ENCODE results near the gene CDK6. TPM values are rescaled to one million over a fixed set of nuclear protein-coding genes. Genes with fewer than 3 reads are reported as not detected.
A peak's percentile ranks its signal among the peaks of the same experiment; 100 is the strongest.

Gene CDK6
- polyA plus RNA-seq, 1 donor (not counting 4 experiments of a cell fraction or from before 2014, with no cell fraction given): 53.5 TPM

GRCh38 chr7:92835261-92835850, 1.0 kb downstream of the CDK6 start:
- DNase-seq (ENCODE audit: low read depth, low spot score): no peak
- TF ChIP-seq EZH2 (IDR thresholded peaks at IDR 0.05; ENCODE audit: low read length) (no peak), CTCF (optimal IDR thresholded peaks at IDR 0.05 in 1 of 3, IDR thresholded peaks at IDR 0.05 in 1 of 3, conservative IDR thresholded peaks at IDR 0.05 in 1 of 3; ENCODE audit: extremely low read depth in 1 of 3, insufficient read depth in 2 of 3, low read length in 3 of 3) (no peak)
- dilution Hi-C loops (cut with MboI; ENCODE audit: extremely low pct_ligation_motif_present, low sequenced_read_pairs): no loop called here
- peak overlapping the region; percentile 91 for H3K27ac ChIP-seq (ENCODE audit: control insufficient read depth, insufficient read depth, low read length)
- H3K79me2 ChIP-seq (ENCODE audit: control insufficient read depth, insufficient read depth, low read length): peaks cover 64% of the 10 kb centered on the region
- H3K4me1 ChIP-seq (ENCODE audit: control insufficient read depth, extremely low read depth, insufficient read depth, low read length): peaks cover 39% of the 10 kb centered on the region
- H3K36me3 ChIP-seq (ENCODE audit: control insufficient read depth in 2 of 2, extremely low read depth in 1 of 2, insufficient read depth in 2 of 2, low read length in 2 of 2): peaks cover 2 to 18% of the 10 kb centered on the region in 2 experiments
- no peak overlapping the region for H2AFZ ChIP-seq (ENCODE audit: control insufficient read depth, low read length)
- no peaks in the 10 kb centered on the region for H3K27me3 ChIP-seq (ENCODE audit: control insufficient read depth, extremely low read depth, insufficient read depth, low read length)
- H3K9ac ChIP-seq (ENCODE audit: control insufficient read depth, extremely low read depth, insufficient read depth, low read length): peak overlapping the region; percentile 90
- peak overlapping the region; percentile 93 for H3K4me2 ChIP-seq (ENCODE audit: control insufficient read depth, extremely low read depth, insufficient read depth, low read depth, low read length)
- peak overlapping the region; percentile 58 to 94 (median 88) for H3K4me3 ChIP-seq (ENCODE audit: control insufficient read depth in 2 of 3, extremely low read depth in 1 of 3, insufficient read depth in 2 of 3, low read depth in 1 of 3, low read length in 3 of 3)
- H4K20me1 ChIP-seq (ENCODE audit: control insufficient read depth, extremely low read depth, insufficient read depth, low read length): no peaks in the 10 kb centered on the region
- no peaks in the 10 kb centered on the region for H3K9me3 ChIP-seq (ENCODE audit: control insufficient read depth, low read depth, low read length)
- no peak for FAIRE-seq
- H3K9me1 ChIP-seq (ENCODE audit: control insufficient read depth, extremely low read depth, insufficient read depth, low read length): no peaks in the 10 kb centered on the region

- H3K9ac ChIP-seq (ENCODE audit: control insufficient read depth, extremely low read depth, insufficient read depth, low read length): peak overlapping the region; percentile 90
- FAIRE-seq (no peak), DNase-seq (ENCODE audit: low read depth, low spot score) (no peak)
- H3K4me1 ChIP-seq (ENCODE audit: control insufficient read depth, extremely low read depth, insufficient read depth, low read length): peaks cover 38% of the 10 kb centered on the region
- H3K27me3 ChIP-seq (ENCODE audit: control insufficient read depth, extremely low read depth, insufficient read depth, low read length): no peaks in the 10 kb centered on the region
- H4K20me1 ChIP-seq (ENCODE audit: control insufficient read depth, extremely low read depth, insufficient read depth, low read length): no peaks in the 10 kb centered on the region
- TF ChIP-seq CTCF (optimal IDR thresholded peaks at IDR 0.05 in 1 of 3, IDR thresholded peaks at IDR 0.05 in 1 of 3, conservative IDR thresholded peaks at IDR 0.05 in 1 of 3; ENCODE audit: extremely low read depth in 1 of 3, insufficient read depth in 2 of 3, low read length in 3 of 3) (no peak), EZH2 (IDR thresholded peaks at IDR 0.05; ENCODE audit: low read length) (no peak)
- no peak overlapping the region for H2AFZ ChIP-seq (ENCODE audit: control insufficient read depth, low read length)
- no peaks in the 10 kb centered on the region for H3K9me1 ChIP-seq (ENCODE audit: control insufficient read depth, extremely low read depth, insufficient read depth, low read length)
- peaks cover 71% of the 10 kb centered on the region for H3K79me2 ChIP-seq (ENCODE audit: control insufficient read depth, insufficient read depth, low read length)
- H3K27ac ChIP-seq (ENCODE audit: control insufficient read depth, insufficient read depth, low read length): peak overlapping the region; percentile 91
- no peaks in the 10 kb centered on the region for H3K9me3 ChIP-seq (ENCODE audit: control insufficient read depth, low read depth, low read length)
- peak overlapping the region; percentile 93 for H3K4me2 ChIP-seq (ENCODE audit: control insufficient read depth, extremely low read depth, insufficient read depth, low read depth, low read length)
- H3K36me3 ChIP-seq (ENCODE audit: control insufficient read depth in 2 of 2, extremely low read depth in 1 of 2, insufficient read depth in 2 of 2, low read length in 2 of 2): peaks cover 3 to 23% of the 10 kb centered on the region in 2 experiments
- H3K4me3 ChIP-seq (ENCODE audit: control insufficient read depth in 2 of 3, extremely low read depth in 1 of 3, insufficient read depth in 2 of 3, low read depth in 1 of 3, low read length in 3 of 3): peak overlapping the region; percentile 58 to 94 (median 88)
- dilution Hi-C loops (cut with MboI; ENCODE audit: extremely low pct_ligation_motif_present, low sequenced_read_pairs): no loop called here
Observed at GRCh38 chr7:92834507-92835260, 1.7 kb downstream of the CDK6 start.

Measured in keratinocyte (primary cell).